ENCODE results near the gene MIGA1. TPM values are rescaled to one million over a fixed set of nuclear protein-coding genes. Genes with fewer than 3 reads are reported as not detected.

The MIGA1 gene, protein sequence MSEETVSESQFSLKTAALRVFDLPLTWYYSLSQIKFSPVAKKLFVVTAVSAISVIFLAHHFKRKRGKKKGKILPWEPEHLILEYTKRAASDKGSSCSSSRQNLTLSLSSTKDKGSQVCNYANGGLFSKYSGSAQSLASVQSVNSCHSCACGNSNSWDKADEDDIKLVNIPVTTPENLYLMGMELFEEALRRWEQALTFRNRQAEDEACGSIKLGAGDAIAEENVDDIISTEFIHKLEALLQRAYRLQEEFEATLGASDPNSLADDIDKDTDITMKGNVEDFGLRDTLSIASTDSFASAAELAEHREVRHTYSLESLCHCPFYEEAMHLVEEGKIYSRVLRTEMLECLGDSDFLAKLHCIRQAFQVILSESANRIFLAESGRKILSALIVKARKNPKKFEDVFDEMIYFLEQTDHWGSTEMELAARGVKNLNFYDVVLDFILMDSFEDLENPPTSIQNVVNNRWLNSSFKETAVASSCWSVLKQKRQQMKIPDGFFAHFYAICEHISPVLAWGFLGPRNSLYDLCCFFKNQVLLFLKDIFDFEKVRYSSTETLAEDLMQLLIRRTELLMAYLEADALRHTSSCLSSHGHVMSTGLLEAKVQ
- polyA plus RNA-seq: 41.2 and 44.3 TPM in 2 replicates

DNA sequence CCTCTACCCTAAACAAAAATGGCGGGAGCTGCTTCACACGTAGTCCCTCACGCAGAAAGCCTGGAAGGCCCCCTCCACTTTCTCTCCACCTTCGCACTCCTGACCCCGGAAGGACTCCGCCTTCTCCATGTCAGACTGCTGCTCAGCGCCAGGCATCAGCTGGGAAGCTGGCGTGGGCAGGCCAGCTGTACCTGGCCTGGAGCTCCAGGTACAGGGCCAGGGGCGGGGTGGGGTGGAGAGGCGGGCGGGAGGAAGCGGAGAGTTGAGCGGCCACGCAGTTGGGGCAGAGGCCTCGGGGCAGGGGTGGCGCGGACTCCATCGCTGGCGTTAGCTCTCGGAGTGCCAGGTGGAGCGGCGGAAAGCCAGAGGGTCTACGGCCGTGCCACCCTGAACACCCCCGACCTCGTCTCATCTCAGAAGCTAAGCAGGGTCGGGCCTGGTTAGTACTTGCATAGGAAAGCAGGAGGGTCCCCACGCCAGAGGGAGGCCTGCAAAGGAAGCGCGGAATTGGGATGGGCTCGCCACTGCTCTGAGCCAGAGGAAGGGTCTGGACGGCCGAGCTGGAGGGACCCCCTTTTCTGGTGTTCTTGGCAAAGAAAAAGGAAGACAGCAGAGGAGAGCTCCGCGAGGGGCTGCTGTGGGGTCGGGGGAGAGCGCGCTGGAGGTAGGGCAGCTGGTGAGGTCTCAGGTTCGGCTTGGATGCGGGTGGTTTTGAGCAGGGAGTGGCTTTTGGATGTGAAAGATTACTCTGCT lies at the start of gene MIGA1:
Gene MIGA1 (plus strand): TSS at position 121 of the 753 bp plus-strand sequence. CDS start 3,604 bp downstream, outside the sequence.

GRCh38 chr1:77759071-77760028 lies 20.1 kb upstream of the MIGA1 start, which contains the start of gene USP33:
TSS of gene USP33 (minus strand) at chr1:77759852. CDS start at chr1:77741697, 18,155 bp downstream.

GRCh38 chr1:77888081-77888780 lies 108.8 kb downstream of the MIGA1 start, which contains the start of gene NEXN:
TSS of gene NEXN (plus strand) at chr1:77888624. CDS start at chr1:77916107, 27,483 bp downstream.

Other genes starting within 250 kb of the MIGA1 start
- gene ZZZ3, start 97.0 kb upstream of the MIGA1 start, polyA plus RNA-seq: 13.7 and 23.2 TPM in 2 replicates
- gene USP33, start 19.8 kb upstream of the MIGA1 start, polyA plus RNA-seq: 59.8 and 68.6 TPM in 2 replicates
- 180 and 196 TPM in 2 replicates for gene NEXN, start 109.0 kb downstream of the MIGA1 start, polyA plus RNA-seq
- 66.7 and 78.6 TPM in 2 replicates for gene FUBP1, start 199.4 kb downstream of the MIGA1 start, polyA plus RNA-seq
- 140 and 193 TPM in 2 replicates for gene DNAJB4, start 225.3 kb downstream of the MIGA1 start, polyA plus RNA-seq